Tibial artery (tissue), 4 donors: Measurements from ENCODE around the gene BMP6.

Experiments
- DNase-seq, 2 donors: peaks; one replicate each; pipeline ENCODE4 v3.0.0-alpha.2; 2019
- H3K27ac ChIP-seq, 2 donors: fragments of 200-600 bp; sonication (generic) in 1 of 2; 1 replicate in 1 of 2; 2 replicates in 1 of 2; pipeline ENCODE4 v1.5.1; 2018 to 2019; ENCODE audit warnings: mild to moderate bottlenecking in 1 of 2
- H3K27me3 ChIP-seq, 2 donors: fragments of 200-600 bp; sonication (generic) in 1 of 2; one replicate each; pipeline versions ENCODE4 v1.5.1 to v1.6.0; 2016 to 2019
- H3K36me3 ChIP-seq, 3 donors: fragments of 200-600 bp; sonication (generic) in 2 of 3; one replicate each; pipeline ENCODE4 v1.5.1; 2016 to 2019; ENCODE audit warnings: mild to moderate bottlenecking in 2 of 3
- H3K4me1 ChIP-seq, 4 donors: fragments of 200-600 bp; sonication (generic) in 2 of 4; 1 replicate in 3 of 4; 2 replicates in 1 of 4; pipeline ENCODE4 v1.5.1; 2016 to 2019
- H3K4me3 ChIP-seq, 2 donors: fragments of 200-600 bp; sonication (generic) in 1 of 2; 1 replicate in 1 of 2; 2 replicates in 1 of 2; pipeline ENCODE4 v1.5.1; 2018 to 2019; ENCODE audit warnings: mild to moderate bottlenecking in 2 of 2
- H3K9me3 ChIP-seq, 3 donors: fragments of 200-600 bp; sonication (generic) in 1 of 3; one replicate each; pipeline ENCODE4 v1.5.1; 2016 to 2019
- CTCF ChIP-seq, 2 experiments: fragments of 200-600 bp in 1 of 2; fragments of 450-650 bp in 1 of 2; IDR thresholded peaks; one replicate each; pipeline ENCODE4 v1.5.1; 2017 to 2019; ENCODE audit warnings: antibody characterized with exemption in 2 of 2, mild to moderate bottlenecking in 1 of 2, moderate library complexity in 1 of 2
- intact Hi-C: fragments of 100-400 bp; cut with DNase I; formaldehyde crosslinking; loops from one replicate; pipeline ENCODE4 v1.15.0; 2023; ENCODE audit warnings: low total_unique reads

The BMP6 gene

DNA sequence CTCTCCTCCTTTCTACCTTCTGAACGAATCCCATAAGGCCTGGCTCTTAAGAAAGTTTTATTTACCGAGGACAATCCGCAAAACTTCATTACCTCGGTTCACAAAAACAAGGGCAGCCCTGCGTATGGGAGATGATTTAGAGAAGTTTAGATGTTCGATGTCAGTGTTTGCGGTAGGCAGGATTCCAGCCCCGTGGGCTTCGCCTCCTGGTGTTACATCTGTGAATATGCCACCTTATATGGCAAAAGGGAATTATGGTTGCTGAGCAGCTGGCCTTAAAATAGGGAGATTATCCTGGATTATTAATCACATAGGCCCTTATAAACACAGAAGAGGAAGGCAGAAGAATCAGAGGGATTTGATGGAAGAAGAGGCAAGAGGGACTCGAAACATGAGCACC, 21.1 kb downstream of the BMP6 start:
- no peak for TF ChIP-seq CTCF (IDR thresholded peaks at IDR 0.05)
- no peak overlapping the region for H3K4me3 ChIP-seq

DNA sequence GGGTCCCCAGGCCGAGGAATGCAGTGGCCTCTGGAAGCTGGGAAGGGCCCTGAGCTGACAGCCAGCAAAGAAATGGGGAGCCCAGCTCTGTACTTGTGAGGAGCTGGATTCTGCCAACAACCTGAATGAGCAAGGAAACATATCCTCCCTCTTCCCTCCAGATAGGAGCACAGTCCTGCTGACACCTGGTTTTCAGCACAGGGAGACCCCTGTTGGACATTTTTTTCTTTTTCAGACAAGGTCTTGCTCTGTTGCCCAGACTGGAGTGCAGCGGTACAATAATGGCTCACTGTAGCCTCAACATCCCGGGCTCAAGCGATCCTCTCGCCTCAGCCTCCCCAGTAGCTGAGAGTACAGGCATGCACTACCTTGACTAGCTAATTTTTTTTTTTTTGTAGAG, 21.5 kb downstream of the BMP6 start:
- intact Hi-C loops = no loop called here
- TF ChIP-seq CTCF (IDR thresholded peaks at IDR 0.05) = no peak
- Histone ChIP-seq H3K27ac (no peak overlapping the region), H3K4me1 (no peaks in the 10 kb centered on the region), H3K27me3 (peaks cover 0 to 3% of the 10 kb centered on the region in 2 donors), H3K36me3 (no peaks in the 10 kb centered on the region), H3K4me3 (no peak overlapping the region), H3K9me3 (no peaks in the 10 kb centered on the region)
- no peak for DNase-seq

More for the DNA sequence above, 21.1 kb downstream of the BMP6 start:
- intact Hi-C loops = no loop called here
- Histone ChIP-seq H3K27me3 (peaks cover 0 to 3% of the 10 kb centered on the region in 2 donors), H3K9me3 (no peaks in the 10 kb centered on the region), H3K27ac (no peak overlapping the region), H3K4me1 (no peaks in the 10 kb centered on the region), H3K36me3 (no peaks in the 10 kb centered on the region)
- no peak for DNase-seq

DNA sequence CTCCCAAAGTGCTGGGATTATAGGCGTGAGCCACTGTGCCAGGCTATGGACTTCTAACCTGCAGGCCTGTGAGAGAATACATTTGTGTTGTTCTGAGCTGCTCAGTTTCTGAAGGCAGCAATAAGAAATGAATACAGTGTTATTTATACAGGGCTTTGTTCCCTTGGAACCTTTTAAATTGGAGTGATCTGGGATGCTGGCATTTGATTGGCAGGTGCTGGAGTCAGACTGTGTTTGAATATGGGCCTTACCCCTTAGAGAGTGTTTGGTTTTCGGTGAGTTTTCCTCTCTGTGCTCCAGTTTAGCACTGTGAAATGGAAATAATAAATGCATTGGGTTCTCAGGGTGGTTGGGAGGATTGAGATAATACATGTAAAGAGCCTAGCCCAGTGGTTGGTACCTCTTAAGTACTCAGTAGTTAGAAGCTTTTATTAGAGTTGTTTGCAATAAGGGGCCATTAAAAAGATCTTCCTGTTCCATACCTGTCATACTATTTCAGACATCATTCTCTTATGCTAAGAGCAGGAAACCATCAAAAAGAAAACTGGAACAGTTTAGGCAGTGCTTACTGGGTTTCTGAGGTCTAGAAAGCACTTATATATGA, 22.1 kb downstream of the BMP6 start:
- H3K36me3 ChIP-seq = no peaks in the 10 kb centered on the region
- no peaks in the 10 kb centered on the region for H3K9me3 ChIP-seq
- no peaks in the 10 kb centered on the region for H3K4me1 ChIP-seq
- TF ChIP-seq CTCF (IDR thresholded peaks at IDR 0.05) = no peak
- DNase-seq = no peak
- H3K27me3 ChIP-seq = peaks cover 0 to 3% of the 10 kb centered on the region in 2 donors
- no peak overlapping the region for H3K27ac ChIP-seq
- intact Hi-C loops = no loop called here
- no peak overlapping the region for H3K4me3 ChIP-seq

DNA sequence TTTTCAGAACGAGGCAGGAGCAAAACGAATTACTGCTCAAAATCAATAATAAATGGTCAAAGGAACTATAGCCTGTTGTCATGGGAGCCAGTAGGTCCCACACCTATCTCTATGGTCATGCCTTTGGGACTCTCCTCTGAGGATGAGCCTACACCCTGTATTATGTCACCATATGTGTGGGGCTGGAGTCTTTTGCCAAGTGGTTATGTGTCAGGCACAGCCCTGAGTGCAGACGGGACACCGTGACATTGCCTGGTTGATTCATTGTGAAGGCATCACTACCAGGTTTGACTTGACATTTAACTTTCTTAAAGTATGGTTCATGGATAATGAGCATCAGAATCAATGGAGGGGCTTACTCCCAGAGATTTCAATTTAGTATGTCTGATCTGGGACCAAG, 23.6 kb downstream of the BMP6 start:
- no peak for TF ChIP-seq CTCF (IDR thresholded peaks at IDR 0.05)
- no peak overlapping the region for H3K4me3 ChIP-seq
- no peaks in the 10 kb centered on the region for H3K9me3 ChIP-seq
- intact Hi-C loops = no loop called here
- no peaks in the 10 kb centered on the region for H3K27me3 ChIP-seq
- no peak overlapping the region for H3K27ac ChIP-seq
- H3K36me3 ChIP-seq = no peaks in the 10 kb centered on the region
- no peak for DNase-seq
- no peaks in the 10 kb centered on the region for H3K4me1 ChIP-seq

DNA sequence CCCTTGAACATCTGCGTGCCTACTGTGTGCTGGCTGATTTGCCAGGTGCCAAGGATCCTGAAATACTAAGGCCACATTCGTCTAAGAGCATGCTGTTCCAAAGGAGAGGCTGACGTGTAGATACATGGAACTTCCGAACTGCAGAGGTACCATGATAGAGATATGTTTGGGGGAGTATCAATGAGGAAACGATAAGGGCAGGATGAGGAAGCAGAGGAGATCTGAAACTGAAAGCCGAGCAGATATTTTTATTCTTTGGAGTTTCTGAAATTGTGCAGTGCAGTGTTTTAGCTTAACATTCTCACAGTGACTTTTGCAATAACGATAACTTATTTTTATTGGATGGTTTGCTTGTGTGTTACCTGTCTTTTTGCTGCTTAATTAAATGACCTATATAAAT, 24.3 kb downstream of the BMP6 start:
- Histone ChIP-seq H3K27ac (no peak overlapping the region), H3K4me3 (no peak overlapping the region), H3K9me3 (no peaks in the 10 kb centered on the region), H3K36me3 (no peaks in the 10 kb centered on the region), H3K27me3 (no peaks in the 10 kb centered on the region), H3K4me1 (no peaks in the 10 kb centered on the region)
- no peak for DNase-seq
- TF ChIP-seq CTCF (IDR thresholded peaks at IDR 0.05) = no peak
- intact Hi-C loops = no loop called here

DNA sequence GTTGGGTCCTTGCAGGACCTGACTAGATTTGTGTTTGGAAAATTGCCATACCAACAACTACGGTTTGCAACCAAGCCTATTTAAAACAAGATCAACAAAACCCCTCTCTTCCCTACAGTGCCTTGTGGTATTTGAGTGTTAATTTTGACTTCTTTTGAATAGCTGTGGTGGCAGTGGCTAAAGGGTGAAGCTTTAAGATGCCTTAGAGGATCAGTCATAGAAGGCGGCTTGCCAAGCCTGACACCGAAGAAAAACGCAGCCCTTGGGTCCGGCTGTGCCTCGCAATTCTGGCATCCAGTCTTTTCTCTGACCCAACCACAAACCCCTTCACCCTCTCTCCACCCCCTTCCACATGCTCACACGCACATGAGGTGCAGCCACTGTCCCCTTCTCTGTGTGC, 32.6 kb downstream of the BMP6 start:
- no peak for TF ChIP-seq CTCF (IDR thresholded peaks at IDR 0.05)
- no peaks in the 10 kb centered on the region for H3K9me3 ChIP-seq
- H3K27ac ChIP-seq = no peak overlapping the region
- H3K4me3 ChIP-seq = no peak overlapping the region
- H3K36me3 ChIP-seq = no peaks in the 10 kb centered on the region
- no peak for DNase-seq
- peaks cover 0 to 3% of the 10 kb centered on the region in 2 donors for H3K27me3 ChIP-seq
- peaks cover 0 to 6% (median 1%) of the 10 kb centered on the region in 4 donors for H3K4me1 ChIP-seq
- intact Hi-C loops = no loop called here
